Measurements from ENCODE around the gene NTNG1.
A peak's percentile ranks its signal among the peaks of the same experiment; 100 is the strongest.

The NTNG1 gene

GRCh38 chr1:107433068-107433467 lies 292.2 kb downstream of the NTNG1 start:
- Histone ChIP-seq H3K27me3 (ENCODE audit: control insufficient read depth, insufficient read depth, low read length) (no peaks in the 10 kb centered on the region), H3K9ac (ENCODE audit: low read length) (no peak overlapping the region), H3K4me3 (ENCODE audit: low read depth, low read length) (no peak overlapping the region), H3K4me1 (ENCODE audit: control insufficient read depth, insufficient read depth, low read length) (peaks cover 22% of the 10 kb centered on the region; the same call in 1 of the 2 replicates), H3K36me3 (ENCODE audit: control insufficient read depth, insufficient read depth, low read length) (no peaks in the 10 kb centered on the region), H3K9me3 (ENCODE audit: control insufficient read depth, insufficient read depth, low read depth, low read length) (no peaks in the 10 kb centered on the region), H3K27ac (ENCODE audit: low read depth, low read length) (no peak overlapping the region)

DNA sequence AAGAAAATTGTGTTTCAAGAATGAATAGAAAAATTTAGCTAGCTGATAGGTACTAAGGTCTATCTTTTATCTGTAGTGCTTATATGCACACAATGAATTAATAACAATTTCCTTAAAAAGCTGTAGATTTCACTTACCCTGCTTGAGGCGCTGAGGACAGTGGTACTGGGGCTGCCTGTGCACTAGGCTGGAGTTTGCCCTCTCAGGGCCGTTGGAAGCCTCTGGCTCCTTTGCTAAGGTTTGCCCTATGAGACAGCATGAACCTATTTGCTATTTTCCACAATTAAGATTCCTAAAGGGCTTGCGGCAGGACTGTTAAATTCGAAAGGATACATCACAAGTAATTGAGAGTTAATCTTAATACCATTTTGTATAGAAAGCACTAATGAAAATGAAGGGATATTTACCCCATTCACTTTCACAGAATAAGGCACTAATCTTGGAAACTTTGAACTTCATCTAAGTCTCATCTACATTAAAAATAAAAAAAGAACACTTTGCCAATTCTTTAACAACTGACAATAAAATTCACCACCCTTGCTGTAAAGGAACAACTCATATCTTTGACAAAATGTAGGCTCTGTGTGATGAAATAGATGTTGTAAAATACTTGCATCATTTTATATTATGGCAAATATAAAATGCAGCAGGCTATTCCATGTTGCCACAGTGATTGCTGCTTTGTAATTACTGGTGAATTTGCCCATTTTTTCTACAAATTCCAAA lies 293.0 kb downstream of the NTNG1 start:
- Histone ChIP-seq H3K27ac (ENCODE audit: low read depth, low read length) (peak overlapping the region; percentile 33; the same call in 1 of the 2 replicates), H3K9me3 (ENCODE audit: control insufficient read depth, insufficient read depth, low read depth, low read length) (no peaks in the 10 kb centered on the region), H3K27me3 (ENCODE audit: control insufficient read depth, insufficient read depth, low read length) (no peaks in the 10 kb centered on the region), H3K4me1 (ENCODE audit: control insufficient read depth, insufficient read depth, low read length) (peaks cover 22% of the 10 kb centered on the region; the same call in 1 of the 2 replicates), H3K9ac (ENCODE audit: low read length) (no peak overlapping the region), H3K4me3 (ENCODE audit: low read depth, low read length) (no peak overlapping the region), H3K36me3 (ENCODE audit: control insufficient read depth, insufficient read depth, low read length) (no peaks in the 10 kb centered on the region)

DNA sequence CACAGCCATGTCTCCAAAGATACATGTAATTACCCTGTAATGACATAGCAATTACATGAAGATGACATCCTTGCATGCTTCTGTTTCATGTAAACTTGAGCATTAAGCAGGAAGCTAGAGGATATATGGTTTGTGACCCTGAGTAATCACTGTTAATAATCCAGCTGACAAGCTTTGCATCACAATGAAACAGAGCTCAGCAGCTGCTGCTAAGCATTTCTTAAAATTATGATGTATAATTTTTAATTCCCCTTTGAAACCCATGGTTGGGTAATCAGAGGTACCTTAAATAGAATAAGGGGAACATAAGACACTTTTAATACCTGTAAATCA lies 293.5 kb downstream of the NTNG1 start:
- H3K27ac ChIP-seq (ENCODE audit: low read depth, low read length) = no peak overlapping the region

DNA sequence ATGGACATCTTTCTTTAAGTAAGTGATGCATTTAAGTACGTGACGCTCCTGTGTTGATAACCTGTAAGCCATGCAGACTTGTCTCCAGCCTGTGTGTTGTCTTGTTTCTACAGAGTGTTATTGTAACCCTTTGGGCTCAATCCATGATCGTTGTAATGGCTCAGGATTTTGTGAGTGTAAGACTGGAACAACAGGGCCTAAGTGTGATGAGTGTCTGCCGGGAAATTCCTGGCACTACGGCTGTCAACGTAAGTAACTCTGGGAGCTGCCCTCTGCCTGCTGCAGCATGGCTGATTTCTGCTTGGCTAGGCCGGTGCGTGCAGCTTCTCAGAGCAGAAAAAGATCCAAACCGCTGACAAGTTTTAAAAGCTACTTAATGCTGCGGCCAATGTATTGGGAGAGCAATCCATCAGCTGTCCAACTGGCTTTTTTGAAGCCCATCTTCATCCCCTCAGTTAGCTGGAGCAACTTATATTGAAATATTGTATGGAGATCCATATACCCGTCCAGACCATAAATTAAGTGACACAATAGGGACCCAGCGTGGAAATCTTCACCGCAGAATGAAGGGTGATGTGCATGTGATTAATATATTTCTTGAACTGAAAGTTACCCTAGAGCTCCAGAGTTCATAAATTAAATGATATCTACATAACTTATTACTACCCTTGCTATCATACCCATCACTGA lies 295.9 kb downstream of the NTNG1 start:
- H3K36me3 ChIP-seq (ENCODE audit: control insufficient read depth, insufficient read depth, low read length) = no peaks in the 10 kb centered on the region
- H3K27ac ChIP-seq (ENCODE audit: low read depth, low read length) = no peak overlapping the region
- H3K4me1 ChIP-seq (ENCODE audit: control insufficient read depth, insufficient read depth, low read length) = peaks cover 19% of the 10 kb centered on the region; the same call in 1 of the 2 replicates
- no peak overlapping the region for H3K4me3 ChIP-seq (ENCODE audit: low read depth, low read length)
- H3K9me3 ChIP-seq (ENCODE audit: control insufficient read depth, insufficient read depth, low read depth, low read length) = no peaks in the 10 kb centered on the region
- H3K27me3 ChIP-seq (ENCODE audit: control insufficient read depth, insufficient read depth, low read length) = no peaks in the 10 kb centered on the region
- no peak overlapping the region for H3K9ac ChIP-seq (ENCODE audit: low read length)

More for the DNA sequence above, 293.5 kb downstream of the NTNG1 start:
- H3K27me3 ChIP-seq (ENCODE audit: control insufficient read depth, insufficient read depth, low read length) = no peaks in the 10 kb centered on the region
- H3K36me3 ChIP-seq (ENCODE audit: control insufficient read depth, insufficient read depth, low read length) = no peaks in the 10 kb centered on the region
- peaks cover 22% of the 10 kb centered on the region; the same call in 1 of the 2 replicates for H3K4me1 ChIP-seq (ENCODE audit: control insufficient read depth, insufficient read depth, low read length)
- H3K4me3 ChIP-seq (ENCODE audit: low read depth, low read length) = no peak overlapping the region
- no peak overlapping the region for H3K9ac ChIP-seq (ENCODE audit: low read length)
- H3K9me3 ChIP-seq (ENCODE audit: control insufficient read depth, insufficient read depth, low read depth, low read length) = no peaks in the 10 kb centered on the region

DNA sequence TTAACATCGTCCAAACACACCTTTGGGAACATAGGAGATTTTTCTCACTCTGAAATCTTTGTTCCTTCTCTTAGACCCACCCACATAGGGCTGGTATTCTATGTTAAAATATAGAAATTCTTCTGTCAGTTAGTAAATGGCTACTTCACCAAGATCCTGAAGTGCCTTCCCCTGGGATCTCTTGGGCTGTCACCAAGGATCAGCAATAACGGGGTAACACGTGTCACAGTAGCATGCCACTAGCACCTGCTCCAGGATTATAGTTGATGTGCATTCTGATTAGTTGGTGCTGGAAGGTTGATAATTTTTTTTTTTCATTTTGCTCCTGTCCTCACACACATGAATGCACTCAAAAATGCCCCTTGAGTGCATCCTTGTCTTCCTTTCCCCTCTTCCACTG lies 298.7 kb downstream of the NTNG1 start:
- H3K36me3 ChIP-seq (ENCODE audit: control insufficient read depth, insufficient read depth, low read length) = no peaks in the 10 kb centered on the region
- no peaks in the 10 kb centered on the region for H3K9me3 ChIP-seq (ENCODE audit: control insufficient read depth, insufficient read depth, low read depth, low read length)
- no peaks in the 10 kb centered on the region for H3K4me1 ChIP-seq (ENCODE audit: control insufficient read depth, insufficient read depth, low read length)
- no peak overlapping the region for H3K27ac ChIP-seq (ENCODE audit: low read depth, low read length)
- H3K4me3 ChIP-seq (ENCODE audit: low read depth, low read length) = no peak overlapping the region
- no peak overlapping the region for H3K9ac ChIP-seq (ENCODE audit: low read length)
- H3K27me3 ChIP-seq (ENCODE audit: control insufficient read depth, insufficient read depth, low read length) = no peaks in the 10 kb centered on the region

DNA sequence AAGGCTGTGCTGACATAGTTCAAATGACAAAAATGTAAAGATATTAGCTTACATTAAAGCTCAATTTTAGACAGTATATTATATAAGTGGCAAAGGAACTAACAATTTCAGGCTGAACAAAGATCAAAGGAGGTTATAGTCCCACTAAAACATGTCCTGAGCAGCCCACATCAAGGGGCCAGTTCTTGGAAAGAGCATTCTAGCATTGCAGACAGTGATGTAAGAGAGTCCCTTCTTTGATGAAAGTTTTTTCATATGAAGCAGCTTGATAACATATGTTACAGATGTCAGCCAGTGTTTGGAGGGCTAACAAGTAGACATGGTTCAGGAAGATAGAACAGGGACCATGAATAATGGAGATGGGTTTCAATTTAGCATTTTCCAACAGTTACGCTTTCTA lies 301.7 kb downstream of the NTNG1 start:
- no peaks in the 10 kb centered on the region for H3K36me3 ChIP-seq (ENCODE audit: control insufficient read depth, insufficient read depth, low read length)
- no peaks in the 10 kb centered on the region for H3K27me3 ChIP-seq (ENCODE audit: control insufficient read depth, insufficient read depth, low read length)
- no peak overlapping the region for H3K27ac ChIP-seq (ENCODE audit: low read depth, low read length)
- H3K9ac ChIP-seq (ENCODE audit: low read length) = no peak overlapping the region
- H3K4me1 ChIP-seq (ENCODE audit: control insufficient read depth, insufficient read depth, low read length) = no peaks in the 10 kb centered on the region
- H3K9me3 ChIP-seq (ENCODE audit: control insufficient read depth, insufficient read depth, low read depth, low read length) = no peaks in the 10 kb centered on the region
- H3K4me3 ChIP-seq (ENCODE audit: low read depth, low read length) = no peak overlapping the region

- no peak overlapping the region for H3K9ac ChIP-seq (ENCODE audit: low read length)
- H3K27me3 ChIP-seq (ENCODE audit: control insufficient read depth, insufficient read depth, low read length) = no peaks in the 10 kb centered on the region
- H3K4me1 ChIP-seq (ENCODE audit: control insufficient read depth, insufficient read depth, low read length) = no peaks in the 10 kb centered on the region
- H3K4me3 ChIP-seq (ENCODE audit: low read depth, low read length) = no peak overlapping the region
- no peaks in the 10 kb centered on the region for H3K36me3 ChIP-seq (ENCODE audit: control insufficient read depth, insufficient read depth, low read length)
- no peaks in the 10 kb centered on the region for H3K9me3 ChIP-seq (ENCODE audit: control insufficient read depth, insufficient read depth, low read depth, low read length)
- H3K27ac ChIP-seq (ENCODE audit: low read depth, low read length) = no peak overlapping the region
These were observed 302.2 kb downstream of the NTNG1 start for GRCh38 chr1:107443027-107443426.

- Histone ChIP-seq H3K36me3 (ENCODE audit: control insufficient read depth, insufficient read depth, low read length) (no peaks in the 10 kb centered on the region), H3K27me3 (ENCODE audit: control insufficient read depth, insufficient read depth, low read length) (no peaks in the 10 kb centered on the region), H3K9ac (ENCODE audit: low read length) (no peak overlapping the region), H3K4me3 (ENCODE audit: low read depth, low read length) (no peak overlapping the region), H3K9me3 (ENCODE audit: control insufficient read depth, insufficient read depth, low read depth, low read length) (no peaks in the 10 kb centered on the region), H3K4me1 (ENCODE audit: control insufficient read depth, insufficient read depth, low read length) (no peaks in the 10 kb centered on the region), H3K27ac (ENCODE audit: low read depth, low read length) (no peak overlapping the region)
These were observed 303.0 kb downstream of the NTNG1 start for GRCh38 chr1:107443860-107444259.

GRCh38 chr1:107444302-107444701 lies 303.5 kb downstream of the NTNG1 start:
- Histone ChIP-seq H3K4me1 (ENCODE audit: control insufficient read depth, insufficient read depth, low read length) (no peaks in the 10 kb centered on the region), H3K36me3 (ENCODE audit: control insufficient read depth, insufficient read depth, low read length) (no peaks in the 10 kb centered on the region), H3K4me3 (ENCODE audit: low read depth, low read length) (no peak overlapping the region), H3K9me3 (ENCODE audit: control insufficient read depth, insufficient read depth, low read depth, low read length) (no peaks in the 10 kb centered on the region), H3K27ac (ENCODE audit: low read depth, low read length) (no peak overlapping the region), H3K9ac (ENCODE audit: low read length) (no peak overlapping the region), H3K27me3 (ENCODE audit: control insufficient read depth, insufficient read depth, low read length) (no peaks in the 10 kb centered on the region)

DNA sequence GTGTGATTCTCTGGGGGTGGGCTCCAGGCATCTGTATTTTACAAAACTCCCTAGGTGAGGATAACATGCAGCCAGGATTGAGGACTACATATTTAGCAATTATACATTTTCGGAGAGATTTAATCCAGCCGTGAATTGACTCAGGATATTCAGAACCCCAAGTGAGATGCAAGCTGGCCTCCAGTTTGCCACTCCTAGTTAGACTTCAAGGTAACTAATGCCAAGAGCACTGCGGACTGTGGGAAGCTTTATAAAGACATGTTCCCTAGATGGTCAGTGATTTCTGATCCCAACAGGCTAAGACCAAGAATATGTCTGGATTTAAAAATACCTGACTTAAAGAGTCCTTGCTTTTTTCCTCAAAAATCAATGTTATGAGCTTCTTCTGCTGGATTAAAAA lies 308.5 kb downstream of the NTNG1 start:
- Histone ChIP-seq H3K36me3 (ENCODE audit: control insufficient read depth, insufficient read depth, low read length) (no peaks in the 10 kb centered on the region), H3K9ac (ENCODE audit: low read length) (no peak overlapping the region)

DNA sequence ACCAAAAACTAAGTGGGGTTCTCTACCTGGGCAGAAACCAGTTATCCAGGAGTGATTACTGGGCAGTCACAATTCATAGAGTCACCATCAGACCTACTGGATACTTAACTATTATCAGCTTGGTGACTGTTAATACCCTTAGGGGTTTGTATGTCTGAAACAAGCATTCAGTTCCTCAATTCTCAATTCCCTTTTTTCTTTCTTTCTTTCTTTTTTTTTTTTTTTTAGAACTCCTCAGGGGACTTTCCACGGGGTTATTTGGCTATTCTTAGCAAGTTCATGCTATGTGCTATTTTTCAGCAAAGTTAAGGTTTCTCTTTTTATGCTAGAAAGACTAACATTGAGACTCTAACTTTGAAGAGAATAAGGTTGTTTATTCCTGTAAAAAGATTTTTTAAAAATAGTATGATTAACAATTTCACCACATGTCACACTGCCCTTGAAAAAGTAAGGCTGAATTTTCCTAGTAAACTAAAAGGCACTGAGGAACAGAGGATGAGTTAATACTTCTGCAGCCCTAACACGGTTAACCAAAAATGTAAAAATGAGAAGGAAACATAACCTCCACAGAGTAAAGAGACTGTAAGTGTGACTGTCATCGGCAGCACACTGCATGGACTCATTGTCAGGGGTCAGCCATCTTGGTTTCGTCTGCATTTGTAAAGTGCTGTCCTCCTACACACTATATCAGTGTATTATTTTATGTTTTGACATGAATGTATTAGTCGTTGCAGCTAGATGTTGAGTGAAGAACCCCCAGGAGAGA lies 310.2 kb downstream of the NTNG1 start:
- Histone ChIP-seq H3K4me3 (ENCODE audit: low read depth, low read length) (no peak overlapping the region), H3K9ac (ENCODE audit: low read length) (no peak overlapping the region), H3K27me3 (ENCODE audit: control insufficient read depth, insufficient read depth, low read length) (no peaks in the 10 kb centered on the region), H3K36me3 (ENCODE audit: control insufficient read depth, insufficient read depth, low read length) (no peaks in the 10 kb centered on the region), H3K4me1 (ENCODE audit: control insufficient read depth, insufficient read depth, low read length) (no peaks in the 10 kb centered on the region), H3K27ac (ENCODE audit: low read depth, low read length) (no peak overlapping the region), H3K9me3 (ENCODE audit: control insufficient read depth, insufficient read depth, low read depth, low read length) (no peaks in the 10 kb centered on the region)

More for the DNA sequence above, 308.5 kb downstream of the NTNG1 start:
- Histone ChIP-seq H3K4me3 (ENCODE audit: low read depth, low read length) (no peak overlapping the region), H3K4me1 (ENCODE audit: control insufficient read depth, insufficient read depth, low read length) (no peaks in the 10 kb centered on the region), H3K27ac (ENCODE audit: low read depth, low read length) (no peak overlapping the region), H3K27me3 (ENCODE audit: control insufficient read depth, insufficient read depth, low read length) (no peaks in the 10 kb centered on the region), H3K9me3 (ENCODE audit: control insufficient read depth, insufficient read depth, low read depth, low read length) (no peaks in the 10 kb centered on the region)
